Endothelial cell of umbilical vein (primary cell): ENCODE results near the gene LKAAEAR1. TPM values are rescaled to one million over a fixed set of nuclear protein-coding genes. Genes with fewer than 3 reads are reported as not detected.

ENCODE experiments used
- BruUV-seq: library from RNA; stranded (reverse); fragments of 400-500 nt; replicated peaks from 2 replicates; lab custom pipeline; 2021; lab: Mats Ljungman, UMichigan
- CTCF ChIA-PET: fragments of 300-600, 350-600 bp; sonication (Branson Sonifier 250); formaldehyde crosslinking; loops from one replicate; lab custom pipeline; 2021; ENCODE audit warnings: antibody characterized with exemption, inconsistent platforms; lab: Charles Lee
- POLR2A ChIA-PET: fragments of 300-600, 350-600 bp; sonication (Branson Sonifier 250); formaldehyde crosslinking; loops from one replicate; lab custom pipeline; 2021; ENCODE audit warnings: antibody characterized with exemption, inconsistent platforms; lab: Charles Lee
- DNase-seq: peaks from one replicate; pipeline ENCODE4 v3.0.0-alpha.2; 2011; ENCODE audit warnings: low read depth, low spot score
- FAIRE-seq: peaks from 2 replicates; lab custom pipeline; 2011; peaks lifted over from hg19 to GRCh38; lab: Jason Lieb, UNC
- H2AFZ ChIP-seq: 2 replicates; pipeline ENCODE4 v1.6.0; 2012; ENCODE audit warnings: low read depth, low read length, control low read depth, inconsistent platforms
- H3K27ac ChIP-seq: 2 replicates; pipeline ENCODE4 v1.5.1; 2011; ENCODE audit warnings: low read depth, mild to moderate bottlenecking, control low read depth, low read length, moderate library complexity; ENCODE audit not compliant: insufficient read depth
- H3K27me3 ChIP-seq, 2 experiments: 2 replicates each; pipeline versions ENCODE4 v1.6.0 to v1.6.1; 2011; ENCODE audit warnings: low read length in 2 of 2, mixed read lengths in 1 of 2; ENCODE audit not compliant: control insufficient read depth in 2 of 2, insufficient read depth in 2 of 2
- H3K36me3 ChIP-seq, 2 experiments: 2 replicates in 1 of 2; 3 replicates in 1 of 2; pipeline ENCODE4 v1.5.1; 2011; ENCODE audit warnings: low read length in 2 of 2, mild to moderate bottlenecking in 1 of 2, moderate library complexity in 1 of 2; ENCODE audit not compliant: control insufficient read depth in 2 of 2, insufficient read depth in 2 of 2; ENCODE audit errors: extremely low read depth in 1 of 2
- H3K4me1 ChIP-seq: 3 replicates; pipeline ENCODE4 v1.5.1; 2011; ENCODE audit warnings: mild to moderate bottlenecking, low read length; ENCODE audit not compliant: control insufficient read depth, insufficient read depth; ENCODE audit errors: extremely low read depth
- H3K4me2 ChIP-seq: 2 replicates; pipeline ENCODE4 v1.6.1; 2011; ENCODE audit warnings: low read length, control low read depth, mixed read lengths; ENCODE audit not compliant: insufficient read depth
- H3K4me3 ChIP-seq, 3 experiments: fragments of 200-600 bp in 1 of 3; sonication (generic), shearing (Covaris generic) in 1 of 3; replicated peaks in 1 of 3; 2 replicates each; pipeline ENCODE4 v1.5.1; 2011 to 2016; ENCODE audit warnings: control low read depth in 3 of 3, low read length in 3 of 3, mild to moderate bottlenecking in 2 of 3, inconsistent platforms in 1 of 3, low read depth in 1 of 3, moderate library complexity in 1 of 3; ENCODE audit not compliant: insufficient read depth in 1 of 3
- H3K79me2 ChIP-seq: 2 replicates; pipeline ENCODE4 v1.6.0; 2012; ENCODE audit warnings: low read length, inconsistent platforms; ENCODE audit not compliant: control insufficient read depth, insufficient read depth
- H3K9ac ChIP-seq: replicated peaks from 2 replicates; pipeline ENCODE3; 2011; ENCODE audit warnings: low read length, control low read depth; ENCODE audit not compliant: insufficient read depth; ENCODE audit errors: extremely low read depth
- H3K9me1 ChIP-seq: replicated peaks from 3 replicates; pipeline ENCODE4 v1.6.0; 2011; ENCODE audit warnings: mild to moderate bottlenecking, low read length; ENCODE audit not compliant: control insufficient read depth, insufficient read depth; ENCODE audit errors: extremely low read depth
- H3K9me3 ChIP-seq: replicated peaks from 2 replicates; pipeline ENCODE4 v1.5.1; 2012; ENCODE audit warnings: low read length, inconsistent platforms; ENCODE audit not compliant: control insufficient read depth, insufficient read depth
- H4K20me1 ChIP-seq: replicated peaks from 2 replicates; pipeline ENCODE3; 2011; ENCODE audit warnings: mild to moderate bottlenecking, low read length; ENCODE audit not compliant: control insufficient read depth, insufficient read depth; ENCODE audit errors: extremely low read depth
- EZH2 ChIP-seq: IDR thresholded peaks from 2 replicates; pipeline ENCODE4 v1.6.1; 2012; ENCODE audit warnings: borderline replicate concordance, low read depth, mild to moderate bottlenecking, moderate library complexity, low read length, inconsistent platforms; ENCODE audit not compliant: severe bottlenecking
- FOS ChIP-seq: IDR thresholded peaks from 2 replicates; pipeline ENCODE4 v1.6.1; 2011; ENCODE audit warnings: mild to moderate bottlenecking, low read length, moderate library complexity, borderline replicate concordance; ENCODE audit not compliant: insufficient read depth
- POLR2A ChIP-seq: IDR thresholded peaks from 2 replicates; pipeline ENCODE4 v1.6.1; 2012; ENCODE audit warnings: low read depth, mild to moderate bottlenecking, control low read depth, low read length
- POLR2AphosphoS5 ChIP-seq: IDR thresholded peaks from 2 replicates; pipeline ENCODE4 v1.6.1; 2012; ENCODE audit warnings: low read depth, mild to moderate bottlenecking, control low read depth, low read length, moderate library complexity; ENCODE audit not compliant: insufficient read depth
- dilution Hi-C: fragments of 300-500 bp; cut with MboI; formaldehyde crosslinking; loops from one replicate; pipeline ENCODE4 v1.15.0; 2019; ENCODE audit warnings: low sequenced_read_pairs; ENCODE audit not compliant: extremely low pct_ligation_motif_present
- intact Hi-C: fragments of 100-400 bp; cut with micrococcal nuclease; formaldehyde crosslinking; loops from one replicate; pipeline ENCODE4 v1.10.0; 2022
- polyA plus RNA-seq, 4 experiments: library from polyadenylated mRNA; depleted of rRNA in 3 of 4; stranded (reverse) in 3 of 4; unstranded in 1 of 4; fragments of >200 nt; gene quantifications; 2 replicates each; pipeline versions ENCODE4 v1.2.1 to v1.2.3, GENCODE V29; 2011 to 2012; ENCODE audit warnings: missing spikeins in 1 of 4
- total RNA-seq: library from RNA; stranded (reverse); gene quantifications from 2 replicates; pipeline ENCODE4 v1.2.3, GENCODE V29; 2021
- TF ChIP-seq, protein P1 (sequence below): IDR thresholded peaks from 2 replicates; pipeline ENCODE4 v1.6.1; 2011; ENCODE audit not compliant: insufficient read depth, insufficient read length
- TF ChIP-seq, protein P2 (sequence below), 2 donors: IDR thresholded peaks; 1 replicate in 1 of 2; 2 replicates in 1 of 2; pipeline ENCODE4 v1.5.1; 2011; ENCODE audit warnings: low read length in 2 of 2, mild to moderate bottlenecking in 2 of 2, moderate library complexity in 2 of 2, control low read depth in 1 of 2, inconsistent platforms in 1 of 2, low read depth in 1 of 2; ENCODE audit not compliant: insufficient read depth in 1 of 2; ENCODE audit errors: extremely low read depth in 1 of 2

Gene LKAAEAR1
- total and polyA plus RNA-seq, 2 donors (not counting 3 experiments of a cell fraction or from before 2014, with no cell fraction given): 0.29 TPM; not detected in 1

DNA sequence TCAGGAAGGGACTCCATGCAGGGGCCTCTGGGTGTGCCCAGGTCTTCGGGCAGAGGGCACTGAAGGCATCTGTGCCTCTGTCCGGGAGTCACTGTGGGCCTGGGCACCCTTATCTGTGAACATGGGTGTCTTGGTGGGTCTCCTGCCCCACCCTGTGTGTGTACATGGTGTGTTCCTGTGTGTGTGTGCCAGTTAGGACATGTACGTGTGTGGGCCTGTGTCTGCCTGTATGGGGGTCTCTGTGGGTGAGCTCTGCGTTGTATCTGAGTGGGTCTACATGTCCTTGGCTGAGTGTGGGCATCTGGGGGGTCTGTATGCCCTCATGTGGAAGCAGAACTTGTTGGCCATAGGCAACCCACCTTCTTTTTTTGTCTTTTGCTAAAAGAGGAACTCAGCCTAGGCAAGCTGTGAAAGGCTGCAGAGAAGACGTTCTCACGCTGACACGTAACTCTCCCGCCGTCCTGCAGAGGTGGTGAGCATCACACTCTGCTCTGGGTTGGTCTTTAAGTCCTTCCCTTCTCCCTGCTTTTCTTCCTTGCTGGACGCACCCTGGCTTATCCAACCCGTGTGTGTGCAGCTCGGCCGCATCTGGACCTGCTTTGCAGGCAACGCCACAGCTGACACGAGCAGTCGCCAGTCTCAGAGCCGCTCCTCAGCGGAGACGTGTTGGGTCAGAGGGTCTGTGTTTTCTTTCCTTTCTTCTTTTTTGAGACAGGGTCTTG, 23.7 kb upstream of the LKAAEAR1 start:
- intact Hi-C loops: no loop called here
- H3K27me3 ChIP-seq: peaks cover 3 to 4% of the 10 kb centered on the region in 2 experiments
- no peaks in the 10 kb centered on the region for H4K20me1 ChIP-seq
- FAIRE-seq (no peak), DNase-seq (no peak)
- H3K4me3 ChIP-seq: no peak overlapping the region
- no peaks in the 10 kb centered on the region for H3K9me3 ChIP-seq
- H3K4me1 ChIP-seq: no peaks in the 10 kb centered on the region
- dilution Hi-C loops: no loop called here
- H3K79me2 ChIP-seq: no peaks in the 10 kb centered on the region
- no peak overlapping the region for H3K9ac ChIP-seq
- ChIA-PET POLR2A (no interaction called here), CTCF (interaction anchor here (1.5 to 2.0 kb wide), 2 partner anchors 24 kb away, joined by 5 to 6 read pairs; no protein-coding TSS in a partner anchor)
- BruUV-seq: no TSS peak
- no peak overlapping the region for H3K27ac ChIP-seq
- no peaks in the 10 kb centered on the region for H3K36me3 ChIP-seq
- H3K4me2 ChIP-seq: no peak overlapping the region
- TF ChIP-seq FOS (no peak), EZH2 (no peak), POLR2A (no peak), POLR2AphosphoS5 (no peak)
- TF ChIP-seq, protein P1, sequence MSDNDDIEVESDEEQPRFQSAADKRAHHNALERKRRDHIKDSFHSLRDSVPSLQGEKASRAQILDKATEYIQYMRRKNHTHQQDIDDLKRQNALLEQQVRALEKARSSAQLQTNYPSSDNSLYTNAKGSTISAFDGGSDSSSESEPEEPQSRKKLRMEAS: no peak
- TF ChIP-seq, protein P2, sequence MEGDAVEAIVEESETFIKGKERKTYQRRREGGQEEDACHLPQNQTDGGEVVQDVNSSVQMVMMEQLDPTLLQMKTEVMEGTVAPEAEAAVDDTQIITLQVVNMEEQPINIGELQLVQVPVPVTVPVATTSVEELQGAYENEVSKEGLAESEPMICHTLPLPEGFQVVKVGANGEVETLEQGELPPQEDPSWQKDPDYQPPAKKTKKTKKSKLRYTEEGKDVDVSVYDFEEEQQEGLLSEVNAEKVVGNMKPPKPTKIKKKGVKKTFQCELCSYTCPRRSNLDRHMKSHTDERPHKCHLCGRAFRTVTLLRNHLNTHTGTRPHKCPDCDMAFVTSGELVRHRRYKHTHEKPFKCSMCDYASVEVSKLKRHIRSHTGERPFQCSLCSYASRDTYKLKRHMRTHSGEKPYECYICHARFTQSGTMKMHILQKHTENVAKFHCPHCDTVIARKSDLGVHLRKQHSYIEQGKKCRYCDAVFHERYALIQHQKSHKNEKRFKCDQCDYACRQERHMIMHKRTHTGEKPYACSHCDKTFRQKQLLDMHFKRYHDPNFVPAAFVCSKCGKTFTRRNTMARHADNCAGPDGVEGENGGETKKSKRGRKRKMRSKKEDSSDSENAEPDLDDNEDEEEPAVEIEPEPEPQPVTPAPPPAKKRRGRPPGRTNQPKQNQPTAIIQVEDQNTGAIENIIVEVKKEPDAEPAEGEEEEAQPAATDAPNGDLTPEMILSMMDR (IDR thresholded peaks at IDR 0.05; ENCODE audit: extremely low read depth in 1 of 2, insufficient read depth in 1 of 2, low read depth in 1 of 2, low read length in 2 of 2): no peak
- H3K9me1 ChIP-seq: no peaks in the 10 kb centered on the region
- H2AFZ ChIP-seq: no peak overlapping the region
